Adipocyte (in vitro differentiated cells): ENCODE data around the gene LEF1.
A peak's percentile ranks its signal among the peaks of the same experiment; 100 is the strongest.

Source experiments
- DNase-seq: peaks from one replicate; pipeline ENCODE4 v3.0.0-alpha.2; 2015; ENCODE audit warnings: low read depth
- H3K27me3 ChIP-seq: replicated peaks from 2 replicates; pipeline ENCODE4 v1.7.0; 2013; ENCODE audit warnings: mild to moderate bottlenecking, low read length, moderate library complexity; ENCODE audit not compliant: control insufficient read depth, insufficient read depth
- H3K36me3 ChIP-seq: 2 replicates; pipeline ENCODE4 v1.7.0; 2013; ENCODE audit warnings: low read length, mild to moderate bottlenecking, moderate library complexity; ENCODE audit not compliant: control insufficient read depth, insufficient read depth, severe bottlenecking
- H3K4me1 ChIP-seq: 2 replicates; pipeline ENCODE4 v1.7.0; 2013; ENCODE audit warnings: mild to moderate bottlenecking, low read length, moderate library complexity; ENCODE audit not compliant: control insufficient read depth, insufficient read depth
- H3K4me3 ChIP-seq: 2 replicates; pipeline ENCODE4 v1.7.0; 2013; ENCODE audit warnings: mild to moderate bottlenecking, low read length, moderate library complexity
- H3K9ac ChIP-seq: 2 replicates; pipeline ENCODE4 v1.7.0; 2013; ENCODE audit warnings: mild to moderate bottlenecking, low read length, moderate library complexity
- H3K9me3 ChIP-seq: 2 replicates; pipeline ENCODE4 v1.7.0; 2013; ENCODE audit warnings: mild to moderate bottlenecking, low read length, moderate library complexity; ENCODE audit not compliant: control insufficient read depth

The LEF1 gene

GRCh38 chr4:108174856-108175255 lies 6.1 kb upstream of the LEF1 start:
- Histone ChIP-seq H3K9me3 (no peaks in the 10 kb centered on the region), H3K36me3 (no peaks in the 10 kb centered on the region), H3K4me1 (no peaks in the 10 kb centered on the region), H3K9ac (no peak overlapping the region), H3K27me3 (peaks cover 55% of the 10 kb centered on the region), H3K4me3 (no peak overlapping the region)
- no peak for DNase-seq

GRCh38 chr4:108173599-108174057 lies 4.9 kb upstream of the LEF1 start:
- H3K4me1 ChIP-seq, result no peaks in the 10 kb centered on the region
- no peaks in the 10 kb centered on the region for H3K9me3 ChIP-seq
- H3K27me3 ChIP-seq, result peaks cover 65% of the 10 kb centered on the region
- H3K36me3 ChIP-seq, result no peaks in the 10 kb centered on the region
- peak overlapping the region; percentile 40 for H3K9ac ChIP-seq
- H3K4me3 ChIP-seq, result peak overlapping the region; percentile 79
- DNase-seq, result no peak

DNA sequence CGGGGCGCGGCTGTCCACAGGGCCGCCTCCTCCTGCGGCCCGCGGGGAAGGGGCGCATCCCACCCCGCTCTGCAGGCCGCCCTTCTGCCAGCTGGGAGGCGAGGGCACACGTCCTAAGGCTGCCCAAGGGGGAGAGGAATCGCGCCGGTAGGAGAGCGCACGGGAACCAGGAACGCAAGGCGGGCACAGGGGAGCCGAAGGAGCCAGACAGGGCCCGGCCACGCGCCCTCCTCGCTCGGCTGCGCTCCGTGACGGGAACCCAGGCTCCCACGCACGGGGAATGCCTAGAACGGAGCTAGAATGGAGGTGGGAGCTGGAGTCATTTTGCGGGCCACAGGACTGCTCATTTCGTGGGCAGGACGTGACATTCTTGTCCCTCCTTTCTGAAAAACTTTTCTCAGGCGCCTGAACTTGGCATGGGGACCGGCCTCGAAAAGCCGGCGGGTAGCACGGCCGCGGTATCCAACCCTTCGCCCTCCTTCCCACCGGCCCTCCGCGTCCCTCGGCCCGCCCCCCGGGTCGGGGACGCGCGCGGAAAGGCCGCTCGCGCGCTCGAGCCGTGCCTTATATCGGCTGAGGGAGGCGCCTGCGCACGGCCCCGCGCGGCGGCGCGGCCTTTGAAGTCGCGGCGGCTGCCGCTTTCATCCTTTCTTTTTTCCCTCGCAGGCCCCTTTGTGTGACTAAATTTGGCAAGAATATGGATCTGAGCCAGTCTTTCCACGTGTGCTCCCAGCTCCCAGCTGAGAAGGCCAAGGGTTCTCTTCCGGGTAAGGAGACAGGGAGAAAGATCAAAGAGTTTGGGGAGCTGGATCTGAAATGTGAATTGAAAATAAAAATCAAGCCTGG lies 4.2 kb upstream of the LEF1 start:
- Histone ChIP-seq H3K27me3 (peaks cover 65% of the 10 kb centered on the region), H3K9ac (peak overlapping the region; percentile 40), H3K4me3 (peak overlapping the region; percentile 79), H3K36me3 (no peaks in the 10 kb centered on the region), H3K9me3 (no peaks in the 10 kb centered on the region), H3K4me1 (peaks cover 2% of the 10 kb centered on the region)
- peak; percentile 72 for DNase-seq

DNA sequence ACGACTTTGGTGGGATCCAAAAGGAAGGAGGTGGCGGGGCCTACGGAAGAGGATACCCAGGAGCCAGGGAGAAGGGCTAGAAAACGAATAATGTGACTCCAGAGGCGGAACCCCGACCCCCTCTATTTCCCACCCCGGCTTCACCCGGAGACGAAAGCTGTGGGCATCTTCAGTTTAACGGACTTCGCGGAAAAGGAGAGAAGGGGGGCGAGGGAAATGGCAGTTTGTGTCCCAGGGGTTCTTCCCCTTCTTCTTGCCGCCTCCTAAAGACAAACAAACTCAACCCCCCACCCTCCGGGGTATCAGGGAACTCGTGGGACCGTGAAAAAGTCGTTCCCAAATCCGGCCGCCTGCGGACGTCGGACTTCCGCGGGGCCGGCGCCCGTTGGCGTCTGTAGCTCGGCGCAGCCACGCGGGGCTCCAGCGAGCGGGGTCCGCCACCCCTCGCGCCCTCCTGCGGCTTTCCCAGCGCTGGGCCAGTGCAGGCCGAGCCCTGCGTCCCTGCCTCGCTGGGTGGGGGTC lies 3.6 kb upstream of the LEF1 start:
- Histone ChIP-seq H3K27me3 (peaks cover 65% of the 10 kb centered on the region), H3K4me3 (peak overlapping the region; percentile 79)

DNA sequence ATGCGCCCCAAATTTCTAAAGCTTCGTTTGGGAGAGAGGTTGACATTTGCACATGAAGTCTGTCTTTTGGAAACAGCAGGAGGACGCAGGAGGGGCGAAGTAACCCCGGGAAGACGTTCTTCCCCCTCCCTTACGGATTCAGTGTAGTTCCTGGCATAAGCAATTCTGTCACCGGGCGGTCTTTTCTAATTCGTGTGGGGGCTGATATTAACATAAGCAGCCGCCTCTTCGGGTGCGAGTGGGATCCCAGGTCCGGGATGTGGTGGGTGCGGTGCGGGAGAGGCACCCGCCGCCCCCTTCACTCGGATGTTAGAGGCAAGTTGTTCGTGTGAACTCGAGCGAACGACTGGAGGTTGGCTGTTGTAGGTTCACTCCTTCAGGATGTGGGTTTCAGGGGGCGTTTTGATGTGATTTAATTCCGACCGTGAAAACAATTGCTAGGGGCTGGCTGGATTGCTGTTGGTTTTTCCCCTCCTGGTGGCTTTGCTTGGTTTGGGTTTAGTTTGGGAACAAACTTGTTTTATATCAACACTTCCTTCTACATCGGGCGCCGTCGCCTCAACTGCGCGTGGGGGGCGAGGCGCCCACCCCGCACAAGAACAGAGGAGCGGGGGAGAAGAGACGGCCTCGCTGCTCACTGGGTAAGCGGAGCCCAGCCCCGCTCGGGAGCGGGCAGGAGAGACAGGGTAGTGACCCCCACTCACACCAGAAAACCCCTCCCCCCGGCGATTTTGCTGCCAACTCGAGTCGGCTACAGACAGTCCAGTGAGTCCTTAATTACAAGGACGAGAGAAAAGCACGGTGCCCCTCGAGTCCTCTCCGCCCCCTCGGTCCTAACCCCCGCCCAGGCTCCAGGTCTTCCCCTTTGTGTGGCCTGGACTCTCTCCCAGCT lies 2.9 kb upstream of the LEF1 start:
- Histone ChIP-seq H3K27me3 (peaks cover 67% of the 10 kb centered on the region), H3K9me3 (no peaks in the 10 kb centered on the region), H3K4me3 (no peak overlapping the region), H3K4me1 (peaks cover 6% of the 10 kb centered on the region), H3K9ac (no peak overlapping the region), H3K36me3 (no peaks in the 10 kb centered on the region)
- DNase-seq, result peak; percentile 8

More for the DNA sequence above, 3.6 kb upstream of the LEF1 start:
- no peak for DNase-seq
- H3K36me3 ChIP-seq, result no peaks in the 10 kb centered on the region
- no peak overlapping the region for H3K9ac ChIP-seq
- H3K4me1 ChIP-seq, result peaks cover 5% of the 10 kb centered on the region
- no peaks in the 10 kb centered on the region for H3K9me3 ChIP-seq

GRCh38 chr4:108170631-108171338 lies 2.1 kb upstream of the LEF1 start:
- peaks cover 6% of the 10 kb centered on the region for H3K4me1 ChIP-seq
- H3K4me3 ChIP-seq, result no peak overlapping the region
- peak; percentile 12 for DNase-seq
- no peaks in the 10 kb centered on the region for H3K36me3 ChIP-seq
- H3K9me3 ChIP-seq, result no peaks in the 10 kb centered on the region
- peaks cover 69% of the 10 kb centered on the region for H3K27me3 ChIP-seq
- no peak overlapping the region for H3K9ac ChIP-seq

DNA sequence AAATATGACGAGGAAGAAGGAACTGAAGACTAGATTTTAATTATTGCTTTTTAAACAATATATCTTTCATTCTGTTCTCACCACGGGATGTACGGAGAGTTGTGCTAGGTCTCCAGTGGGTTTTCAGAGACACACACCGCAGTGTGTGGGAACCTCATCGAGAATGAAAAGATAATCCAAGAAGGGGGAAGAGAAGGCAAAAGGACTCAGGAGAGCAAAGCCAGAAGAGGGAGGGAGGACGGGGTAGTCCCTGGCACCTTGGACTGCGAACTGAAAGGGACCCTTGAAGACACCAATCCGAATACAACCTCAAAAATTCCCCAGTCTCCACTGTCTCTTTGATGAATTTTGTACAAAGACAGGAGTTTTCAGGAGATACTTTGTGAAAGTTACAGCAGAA lies 932 bp upstream of the LEF1 start:
- H3K4me1 ChIP-seq, result peaks cover 6% of the 10 kb centered on the region
- no peak overlapping the region for H3K4me3 ChIP-seq
- H3K9ac ChIP-seq, result no peak overlapping the region
- no peaks in the 10 kb centered on the region for H3K9me3 ChIP-seq
- H3K36me3 ChIP-seq, result no peaks in the 10 kb centered on the region
- DNase-seq, result no peak
- H3K27me3 ChIP-seq, result peaks cover 77% of the 10 kb centered on the region

GRCh38 chr4:108168160-108168670 lies 517 bp downstream of the LEF1 start:
- no peak overlapping the region for H3K9ac ChIP-seq
- H3K9me3 ChIP-seq, result no peaks in the 10 kb centered on the region
- peak overlapping the region; percentile 85 for H3K4me3 ChIP-seq
- H3K36me3 ChIP-seq, result no peaks in the 10 kb centered on the region
- H3K27me3 ChIP-seq, result peaks cover 70% of the 10 kb centered on the region
- peaks cover 6% of the 10 kb centered on the region for H3K4me1 ChIP-seq
- no peak for DNase-seq

DNA sequence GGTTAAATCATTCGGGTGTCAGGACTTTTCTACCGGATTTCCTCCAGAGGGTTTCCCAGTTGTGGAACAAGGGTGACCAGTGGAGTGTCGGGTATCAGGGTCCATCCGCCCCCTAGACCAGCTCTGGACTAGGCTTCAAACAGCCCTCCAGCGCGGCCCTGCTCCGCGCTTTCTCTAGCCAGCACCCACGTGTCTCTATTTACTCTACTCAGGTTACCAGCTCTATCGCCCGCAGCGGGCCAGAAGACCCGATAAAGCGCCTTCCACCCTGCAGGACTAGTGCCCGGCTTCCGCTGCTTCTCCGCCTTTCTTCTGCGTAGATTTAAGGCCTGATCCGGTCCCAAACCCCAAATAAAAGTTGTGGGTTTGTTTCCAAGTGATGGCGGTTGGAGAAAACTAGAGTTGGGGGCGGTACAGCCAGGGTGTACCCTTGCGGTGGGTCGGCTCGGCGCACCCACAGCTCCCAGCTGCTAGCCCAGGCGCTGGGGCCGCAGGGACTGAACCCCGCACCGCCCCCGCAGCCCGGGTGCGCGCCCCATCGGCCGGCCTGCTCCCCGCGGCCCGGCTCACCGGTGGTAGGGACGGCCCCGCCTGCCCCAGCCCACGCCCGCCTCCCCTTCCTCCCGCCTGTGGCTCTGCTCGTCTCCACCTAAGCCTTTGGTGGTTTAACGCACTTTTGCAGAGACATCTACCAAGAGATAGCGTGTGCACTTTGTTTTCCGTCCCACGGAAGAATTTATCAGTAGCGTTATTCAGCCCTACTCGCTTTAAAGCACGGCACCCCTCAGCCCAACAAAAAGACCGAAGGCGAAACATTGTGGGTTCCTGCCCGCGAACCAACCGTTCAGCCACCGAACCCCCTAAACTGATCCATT lies 2.1 kb downstream of the LEF1 start:
- peak overlapping the region; percentile 85 for H3K4me3 ChIP-seq
- DNase-seq, result peak; percentile 13
- peak overlapping the region; percentile 53 for H3K9ac ChIP-seq
- H3K27me3 ChIP-seq, result peaks cover 70% of the 10 kb centered on the region
- no peaks in the 10 kb centered on the region for H3K36me3 ChIP-seq
- no peaks in the 10 kb centered on the region for H3K9me3 ChIP-seq
- peaks cover 6% of the 10 kb centered on the region for H3K4me1 ChIP-seq

- no peak for DNase-seq
These were observed 2.7 kb downstream of the LEF1 start for GRCh38 chr4:108166038-108166437.

More at GRCh38 chr4:108166038-108166437, 2.7 kb downstream of the LEF1 start:
- no peaks in the 10 kb centered on the region for H3K9me3 ChIP-seq
- H3K4me3 ChIP-seq, result no peak overlapping the region
- H3K36me3 ChIP-seq, result no peaks in the 10 kb centered on the region
- no peak overlapping the region for H3K9ac ChIP-seq
- peaks cover 63% of the 10 kb centered on the region for H3K27me3 ChIP-seq
- H3K4me1 ChIP-seq, result peaks cover 6% of the 10 kb centered on the region
